ENCODE measurements around the gene VWA8.
"Not testable (repeated sequence)": the region's sequence is repeated elsewhere in the genome, so short reads cannot be mapped to it uniquely, and the experiment has no call there.

VWA8 gene

DNA sequence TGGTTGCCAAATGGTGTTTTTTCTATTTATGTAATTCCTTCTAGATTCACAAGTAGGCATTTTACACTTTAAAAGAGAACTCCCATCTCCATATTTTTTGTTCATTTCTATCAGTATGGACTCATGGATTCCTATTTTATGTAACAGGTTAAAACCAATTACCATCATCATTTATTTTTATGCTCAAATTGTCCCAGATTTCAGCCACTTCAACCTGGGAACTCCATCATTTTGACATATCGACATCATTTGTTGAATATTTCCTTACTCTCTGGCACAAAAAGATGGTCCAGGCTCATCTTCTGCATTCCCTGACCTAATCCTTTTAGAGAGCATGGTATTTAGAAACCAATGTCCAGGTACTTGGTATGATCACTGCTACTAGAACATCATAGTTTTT is 79.9 kb downstream of the VWA8 start:
- Histone ChIP-seq H3K4me3 (no peak overlapping the region), H3K27ac (no peak overlapping the region), H3K27me3 (no peaks in the 10 kb centered on the region), H3K36me3 (peaks cover 24 to 37% (median 29%) of the 10 kb centered on the region in 3 donors), H3K9me3 (no peaks in the 10 kb centered on the region), H3K4me1 (no peaks in the 10 kb centered on the region)
- no peak for DNase-seq
- intact Hi-C loops (cut with DNase I; ENCODE audit: low total_unique reads) = no loop called here
- TF ChIP-seq, protein P1, sequence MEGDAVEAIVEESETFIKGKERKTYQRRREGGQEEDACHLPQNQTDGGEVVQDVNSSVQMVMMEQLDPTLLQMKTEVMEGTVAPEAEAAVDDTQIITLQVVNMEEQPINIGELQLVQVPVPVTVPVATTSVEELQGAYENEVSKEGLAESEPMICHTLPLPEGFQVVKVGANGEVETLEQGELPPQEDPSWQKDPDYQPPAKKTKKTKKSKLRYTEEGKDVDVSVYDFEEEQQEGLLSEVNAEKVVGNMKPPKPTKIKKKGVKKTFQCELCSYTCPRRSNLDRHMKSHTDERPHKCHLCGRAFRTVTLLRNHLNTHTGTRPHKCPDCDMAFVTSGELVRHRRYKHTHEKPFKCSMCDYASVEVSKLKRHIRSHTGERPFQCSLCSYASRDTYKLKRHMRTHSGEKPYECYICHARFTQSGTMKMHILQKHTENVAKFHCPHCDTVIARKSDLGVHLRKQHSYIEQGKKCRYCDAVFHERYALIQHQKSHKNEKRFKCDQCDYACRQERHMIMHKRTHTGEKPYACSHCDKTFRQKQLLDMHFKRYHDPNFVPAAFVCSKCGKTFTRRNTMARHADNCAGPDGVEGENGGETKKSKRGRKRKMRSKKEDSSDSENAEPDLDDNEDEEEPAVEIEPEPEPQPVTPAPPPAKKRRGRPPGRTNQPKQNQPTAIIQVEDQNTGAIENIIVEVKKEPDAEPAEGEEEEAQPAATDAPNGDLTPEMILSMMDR (IDR thresholded peaks at IDR 0.05) = no peak

DNA sequence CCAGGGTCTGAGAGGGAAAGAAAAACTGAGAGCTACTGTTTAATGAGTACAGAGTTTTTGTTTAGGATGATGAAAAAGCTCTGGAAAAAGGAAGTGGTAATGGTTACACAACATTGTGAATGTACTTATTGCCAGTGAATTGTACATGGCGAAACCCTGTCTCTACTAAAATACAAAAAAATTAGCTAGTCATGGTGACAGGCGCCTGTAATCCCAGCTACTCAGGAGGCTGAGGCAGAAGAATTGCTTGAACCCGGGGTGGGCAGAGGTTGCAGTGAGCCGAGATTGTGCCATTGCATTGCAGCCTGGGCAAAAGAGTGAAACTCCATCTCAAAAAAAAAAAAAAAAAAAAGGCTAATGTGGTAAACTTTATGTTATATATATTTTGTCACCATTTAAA is 96.3 kb downstream of the VWA8 start:
- TF ChIP-seq, protein P1 (IDR thresholded peaks at IDR 0.05) = no peak
- Histone ChIP-seq H3K36me3 (peaks cover 3 to 12% (median 5%) of the 10 kb centered on the region in 3 donors), H3K27me3 (no peaks in the 10 kb centered on the region), H3K4me1 (peaks cover 0 to 10% (median 0%) of the 10 kb centered on the region in 4 donors), H3K9me3 (no peaks in the 10 kb centered on the region), H3K4me3 (no peak overlapping the region), H3K27ac (no peak overlapping the region)
- intact Hi-C loops (cut with DNase I; ENCODE audit: low total_unique reads) = no loop called here
- no peak for DNase-seq

DNA sequence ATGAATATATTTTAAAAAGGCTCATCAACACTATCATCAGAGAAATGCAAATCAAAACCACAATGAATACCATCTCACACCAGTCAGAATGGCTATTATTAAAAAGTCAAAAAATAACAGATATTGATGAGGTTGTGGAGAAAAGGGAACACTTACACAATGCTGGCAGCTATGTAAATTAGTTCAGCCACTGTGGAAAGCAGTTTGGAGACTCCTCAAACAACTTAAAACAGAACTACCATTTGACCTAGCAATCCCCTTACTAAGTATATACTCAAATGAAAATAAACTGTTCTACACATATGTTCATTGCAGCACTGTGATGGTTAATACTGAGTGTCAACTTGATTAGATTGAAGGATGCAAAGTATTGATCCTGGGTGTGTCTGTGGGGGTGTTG is 98.2 kb downstream of the VWA8 start:
- H3K27me3 ChIP-seq; intact Hi-C loops (cut with DNase I; ENCODE audit: low total_unique reads): not testable (repeated sequence)
- peaks cover 3 to 12% (median 5%) of the 10 kb centered on the region in 3 donors for H3K36me3 ChIP-seq

DNA sequence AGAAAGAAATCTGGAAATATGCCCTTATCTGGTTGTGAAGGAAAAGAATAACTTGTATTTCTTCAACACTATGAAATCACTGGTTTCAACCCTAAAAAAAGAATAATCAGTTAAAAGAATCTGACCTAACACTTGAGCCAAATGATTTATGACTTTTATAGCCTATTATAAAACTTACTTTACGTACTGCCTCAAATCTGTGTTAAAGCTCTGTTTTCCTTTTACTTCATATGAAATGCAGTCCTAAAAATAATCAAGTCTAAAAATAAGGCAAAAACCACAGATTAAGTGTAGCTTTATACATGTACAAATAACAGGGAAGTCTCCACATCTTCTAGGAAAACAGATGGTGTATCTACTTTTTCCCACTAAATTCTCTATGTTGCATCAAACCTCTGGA is 101.3 kb downstream of the VWA8 start:
- TF ChIP-seq, protein P1 (IDR thresholded peaks at IDR 0.05) = no peak
- intact Hi-C loops (cut with DNase I; ENCODE audit: low total_unique reads) = no loop called here
- Histone ChIP-seq H3K27ac (no peak overlapping the region), H3K9me3 (no peaks in the 10 kb centered on the region), H3K4me1 (peaks cover 0 to 20% (median 0%) of the 10 kb centered on the region in 4 donors), H3K27me3 (no peaks in the 10 kb centered on the region), H3K4me3 (no peak overlapping the region), H3K36me3 (peaks cover 0 to 7% (median 5%) of the 10 kb centered on the region in 3 donors)
- DNase-seq = no peak

More for the DNA sequence above, 98.2 kb downstream of the VWA8 start:
- not testable (repeated sequence) for H3K27ac ChIP-seq, H3K4me3 ChIP-seq, DNase-seq, H3K9me3 ChIP-seq
- peaks cover 0 to 20% (median 0%) of the 10 kb centered on the region in 4 donors for H3K4me1 ChIP-seq

DNA sequence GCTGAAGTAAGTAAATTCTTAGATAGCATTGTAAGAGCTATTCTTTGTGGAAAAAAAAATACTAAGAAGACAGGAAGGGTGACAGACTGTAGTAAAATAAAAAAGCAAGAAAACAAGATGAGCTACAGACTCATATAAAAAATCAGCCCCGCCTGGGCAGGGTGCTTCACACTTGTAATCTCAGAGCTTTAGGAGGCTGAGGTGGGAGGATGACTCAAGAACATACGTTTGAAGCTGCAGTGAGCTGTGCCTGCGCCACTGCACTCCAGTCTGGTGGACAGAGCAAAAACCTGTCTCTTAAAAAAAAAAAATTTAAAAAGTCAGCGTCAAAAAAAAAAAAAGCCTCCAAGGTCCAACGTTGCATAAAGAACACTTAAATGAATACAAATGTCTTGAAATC is 102.1 kb downstream of the VWA8 start:
- TF ChIP-seq, protein P1 (IDR thresholded peaks at IDR 0.05) = no peak
- Histone ChIP-seq H3K36me3 (no peaks in the 10 kb centered on the region), H3K27ac (no peak overlapping the region), H3K4me3 (no peak overlapping the region), H3K4me1 (peaks cover 0 to 20% (median 0%) of the 10 kb centered on the region in 4 donors), H3K27me3 (no peaks in the 10 kb centered on the region), H3K9me3 (no peaks in the 10 kb centered on the region)
- DNase-seq = no peak
- intact Hi-C loops (cut with DNase I; ENCODE audit: low total_unique reads) = no loop called here

DNA sequence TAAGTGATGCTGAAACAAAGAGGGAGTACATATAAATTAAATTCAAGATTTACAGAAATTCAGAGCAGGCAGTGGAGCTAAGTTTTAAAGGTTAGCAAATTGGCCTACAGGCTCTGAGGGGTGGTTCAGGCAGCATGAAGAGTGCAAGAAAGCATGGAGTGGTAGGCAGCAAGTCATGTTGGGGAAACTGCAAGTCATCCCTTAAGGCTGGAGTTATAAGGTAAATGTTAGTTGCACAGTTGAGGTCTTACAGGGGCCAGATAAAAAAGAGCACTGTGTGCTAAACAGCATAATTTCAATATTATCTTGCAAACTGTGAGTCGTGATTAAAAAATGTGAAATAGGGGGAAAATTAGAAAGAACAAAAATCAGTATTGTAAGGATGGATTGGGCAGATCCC is 106.2 kb downstream of the VWA8 start:
- TF ChIP-seq, protein P1 (IDR thresholded peaks at IDR 0.05) = no peak
- no peaks in the 10 kb centered on the region for H3K27me3 ChIP-seq
- intact Hi-C loops (cut with DNase I; ENCODE audit: low total_unique reads) = no loop called here

More for the DNA sequence above, 106.2 kb downstream of the VWA8 start:
- Histone ChIP-seq H3K4me3 (no peak overlapping the region), H3K27ac (no peak overlapping the region), H3K9me3 (no peaks in the 10 kb centered on the region), H3K36me3 (no peaks in the 10 kb centered on the region), H3K4me1 (peaks cover 0 to 16% (median 0%) of the 10 kb centered on the region in 4 donors)
- no peak for DNase-seq

All from tibial artery (tissue), 4 donors.